Mucosa of gallbladder (tissue), 1 donor: ENCODE results near the gene RAPGEF1. TPM values are rescaled to one million over a fixed set of nuclear protein-coding genes. Genes with fewer than 3 reads are reported as not detected.

Experiments used
- DNase-seq: peaks from one replicate; pipeline ENCODE4 v3.0.0-alpha.2; 2020; ENCODE audit warnings: low spot score
- total RNA-seq: library from RNA; stranded (reverse); gene quantifications from one replicate; pipeline ENCODE4 v1.2.1, GENCODE V29; 2021
- donor health status: DM: no; HTN: no; CAD: no.

RAPGEF1 gene
- total RNA-seq, 1 donor from 2014 or later: 75.9 TPM

DNA sequence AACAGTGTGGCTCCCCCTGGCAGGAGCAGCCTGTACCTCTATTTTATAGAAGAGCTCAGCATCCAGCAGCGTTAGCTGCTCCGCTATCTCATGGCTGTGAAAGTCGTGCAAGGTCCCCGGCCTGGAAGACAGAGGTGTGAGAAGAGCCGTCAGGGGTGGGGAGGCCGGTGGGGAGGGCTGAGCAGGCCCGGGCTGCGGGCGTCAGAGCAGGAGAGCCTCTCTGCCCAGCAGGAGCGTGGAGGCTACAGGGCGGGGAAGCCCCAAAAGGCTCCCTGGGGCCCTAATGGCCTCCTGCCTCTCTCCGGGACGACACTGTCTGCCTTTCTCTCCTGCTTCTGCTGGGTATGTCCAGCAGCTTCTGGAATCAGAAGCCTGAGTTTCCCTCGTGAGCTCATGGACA, 152.0 kb downstream of the RAPGEF1 start:
- DNase-seq: no peak

DNA sequence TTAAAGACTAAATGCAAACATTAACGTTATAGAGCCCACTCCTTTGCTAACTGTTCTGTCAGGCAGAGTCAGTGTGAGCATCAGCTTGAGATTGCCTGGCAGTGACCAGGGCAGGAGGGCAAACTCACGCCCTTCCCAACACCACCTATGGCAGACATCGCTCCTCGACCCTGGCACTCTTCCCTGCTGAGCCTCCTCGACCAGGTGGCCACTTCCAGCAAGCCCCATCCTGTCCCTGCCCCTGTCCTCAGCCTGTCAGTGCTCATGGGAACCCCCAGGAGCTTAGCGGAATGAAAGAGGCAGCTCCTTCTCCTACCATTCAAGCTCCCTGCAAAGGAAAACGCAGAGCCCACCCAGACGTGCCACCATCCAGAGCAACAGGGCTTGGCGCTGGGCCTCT, 152.5 kb downstream of the RAPGEF1 start:
- no peak for DNase-seq

DNA sequence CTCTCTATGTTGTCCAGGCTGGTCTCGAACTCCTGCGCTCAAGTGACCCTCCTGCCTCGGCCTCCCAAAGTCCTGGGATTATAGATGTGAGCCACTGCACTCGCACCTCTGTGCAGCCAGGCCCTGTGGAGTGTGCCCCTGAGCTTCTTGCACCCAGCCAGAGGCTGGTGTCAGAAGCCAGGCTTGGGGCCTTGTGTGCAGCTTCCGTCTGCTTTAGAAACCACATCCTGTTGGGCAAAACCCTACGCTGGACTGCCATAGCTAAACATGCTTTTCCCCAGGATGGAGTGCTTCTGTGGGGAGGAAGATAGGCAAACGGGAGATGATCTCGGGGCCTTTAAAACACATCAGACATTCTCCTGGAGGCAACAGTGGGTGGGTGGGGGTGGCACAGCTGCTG, 154.5 kb downstream of the RAPGEF1 start:
- DNase-seq: no peak

DNA sequence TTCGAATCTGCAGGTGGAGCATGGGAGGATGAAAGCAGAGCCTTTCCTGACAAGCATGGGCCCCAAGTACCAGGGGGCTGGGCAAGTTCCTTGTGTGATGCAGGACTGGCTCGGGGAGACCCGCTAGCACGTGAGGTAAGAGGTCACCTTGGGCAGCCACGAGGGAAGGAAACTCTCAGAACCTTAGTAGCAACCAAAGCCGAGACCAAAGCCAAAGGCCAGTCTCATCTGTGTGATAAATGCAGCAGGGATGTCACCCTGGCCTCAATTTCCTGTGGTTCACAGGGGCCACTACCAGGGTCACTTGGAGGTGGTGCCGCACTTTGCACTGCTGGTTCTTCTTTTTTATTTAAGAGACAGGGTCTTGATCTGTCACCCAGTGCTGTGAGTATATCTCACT, 155.0 kb downstream of the RAPGEF1 start:
- no peak for DNase-seq

DNA sequence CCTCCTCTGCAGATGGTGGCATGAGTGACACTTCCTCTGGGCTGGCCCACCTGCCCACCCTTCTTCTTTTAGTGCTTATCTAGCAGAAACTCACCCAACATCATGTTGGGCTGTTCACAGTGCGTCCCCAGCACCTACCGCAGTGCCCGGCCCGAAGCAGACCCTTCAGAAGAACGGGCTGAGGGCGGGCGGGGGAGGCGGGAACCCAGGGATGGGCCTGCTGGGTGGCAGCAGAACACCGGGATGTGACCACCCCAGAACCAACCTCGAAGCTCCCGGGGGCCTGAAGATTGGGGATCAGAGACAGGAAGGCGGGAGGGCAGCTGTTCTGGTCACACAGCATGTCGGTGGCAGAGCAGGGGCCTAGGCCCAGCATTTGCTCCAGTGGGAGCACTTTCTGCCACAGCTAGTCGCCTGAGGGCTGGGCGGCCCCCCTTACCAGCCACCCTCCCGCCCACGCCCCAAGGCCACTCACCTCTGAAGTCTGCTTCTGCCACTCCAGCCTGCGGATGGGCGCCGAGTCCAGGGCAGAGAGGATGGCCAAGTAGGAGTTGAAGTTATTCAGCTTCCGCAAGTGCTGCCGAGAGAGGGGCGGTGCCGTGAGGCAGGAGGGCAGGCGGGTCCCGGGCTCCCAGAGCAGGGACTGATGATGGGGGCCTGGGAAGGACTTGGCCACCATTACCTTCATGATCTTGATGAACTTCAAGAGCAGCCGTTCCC, 155.9 kb downstream of the RAPGEF1 start:
- DNase-seq: no peak

DNA sequence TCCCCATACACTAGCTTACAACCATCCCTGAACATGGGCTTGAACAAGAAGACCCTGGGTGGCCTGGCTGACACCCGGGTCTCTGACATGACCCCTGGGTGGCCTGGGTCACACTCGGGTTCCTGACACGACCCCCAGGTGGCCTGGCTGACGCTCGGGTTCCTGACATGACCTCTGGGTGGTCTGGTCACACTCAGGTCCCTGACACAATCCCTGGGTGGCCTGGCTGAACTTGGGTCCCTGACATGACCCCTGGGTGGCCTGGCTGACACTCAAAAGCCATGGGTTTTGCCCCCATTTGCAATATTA, 156.6 kb downstream of the RAPGEF1 start:
- DNase-seq: no peak

DNA sequence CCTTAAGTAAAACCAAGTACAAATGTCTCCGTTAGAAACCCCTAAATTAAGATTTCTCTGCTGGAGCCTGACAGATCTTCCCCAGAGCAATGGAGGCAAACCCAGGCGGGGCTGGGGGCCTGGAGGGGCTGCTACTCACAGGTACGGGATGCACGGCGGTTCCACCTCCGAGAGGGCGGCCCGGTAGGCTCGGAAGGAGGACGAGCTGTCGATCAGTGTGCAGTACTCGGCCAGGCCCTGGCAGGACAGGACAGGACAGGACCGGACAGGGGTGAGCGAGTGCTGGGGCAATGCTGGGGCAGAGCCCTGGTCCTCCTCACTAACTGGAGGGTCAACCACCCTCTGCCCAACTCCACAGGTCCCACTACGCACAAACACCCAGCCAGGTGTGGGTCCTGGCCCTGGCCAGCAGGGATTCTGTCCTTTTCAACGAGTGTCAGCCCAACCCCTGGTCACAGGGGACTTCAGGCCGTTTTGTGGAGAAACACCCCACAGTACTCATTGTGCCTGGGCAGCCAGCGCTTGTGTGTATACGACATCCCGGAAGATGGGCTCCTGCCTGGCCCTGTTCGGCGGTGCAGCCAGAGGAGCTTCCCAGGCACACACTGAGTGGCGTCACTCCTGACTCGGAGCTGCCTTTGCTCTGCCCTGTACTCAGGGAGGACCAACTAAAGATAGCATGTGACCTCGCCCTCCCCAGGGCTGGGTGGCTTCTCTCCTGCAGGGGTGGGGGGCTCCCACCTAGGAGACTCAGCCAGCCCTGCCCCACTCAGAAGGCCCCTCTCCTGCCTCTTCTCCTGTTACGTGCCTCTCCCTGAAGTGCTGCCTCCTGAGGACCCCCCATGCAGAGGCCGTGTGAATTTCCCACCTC, 157.2 kb downstream of the RAPGEF1 start:
- no peak for DNase-seq

DNA sequence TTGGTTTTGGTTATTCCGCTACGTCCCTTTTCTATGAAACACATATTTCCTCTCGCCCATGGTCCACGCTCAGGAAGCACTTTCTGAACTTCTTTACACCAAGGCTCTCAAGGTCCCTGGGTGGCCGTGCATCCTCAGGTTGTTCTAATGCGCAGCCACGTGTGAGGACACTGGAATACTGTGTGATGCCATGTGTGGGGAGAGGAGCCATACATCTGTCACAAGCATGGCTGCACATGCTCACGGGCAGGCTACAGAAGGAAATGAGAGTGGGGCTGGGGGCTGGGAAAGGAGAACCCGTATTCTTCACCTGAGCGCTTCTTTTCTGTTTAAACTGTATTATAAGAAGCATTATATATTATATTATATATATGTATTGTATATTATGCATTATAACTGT, 157.8 kb downstream of the RAPGEF1 start:
- no peak for DNase-seq

DNA sequence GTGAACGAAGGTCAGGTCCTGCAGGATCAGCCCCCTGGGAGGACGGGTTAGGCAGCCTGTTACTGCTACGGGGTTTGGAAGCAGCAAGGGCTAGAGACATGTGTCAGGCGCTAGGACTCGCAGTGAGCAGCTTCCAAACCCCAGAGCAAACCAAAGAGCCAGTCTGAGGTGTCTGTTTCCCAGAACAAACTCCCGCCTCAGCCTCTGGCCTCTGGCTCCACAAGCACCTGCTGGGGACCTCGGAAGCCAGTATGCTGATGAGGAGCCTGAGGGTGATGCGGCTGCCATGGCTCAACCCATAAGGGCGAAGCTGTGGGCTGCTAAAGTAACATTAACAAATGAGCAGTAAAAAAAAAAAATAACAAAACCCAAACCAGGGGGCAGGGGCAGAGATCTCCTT, 159.5 kb downstream of the RAPGEF1 start:
- no peak for DNase-seq

DNA sequence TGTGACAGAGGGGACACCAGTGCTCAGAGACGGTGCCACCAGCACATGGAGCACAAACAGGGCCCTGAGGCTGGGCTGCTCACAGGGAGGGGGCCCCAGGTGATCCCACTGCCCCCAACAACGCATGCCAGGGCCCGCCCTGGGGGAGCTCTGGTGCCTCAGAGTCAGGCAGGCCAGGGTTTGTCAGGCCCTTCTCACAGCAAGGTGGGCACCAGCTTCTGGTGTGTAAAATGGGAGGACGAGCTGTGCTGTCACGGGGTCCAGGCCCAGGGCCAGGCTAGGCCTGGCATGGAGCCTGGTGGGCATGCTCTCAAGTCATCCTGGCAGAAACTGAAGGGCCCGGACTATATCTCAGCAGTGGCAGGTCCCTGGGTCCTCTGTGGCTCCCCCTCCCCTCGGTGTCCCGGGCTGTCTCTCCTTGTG, 160.1 kb downstream of the RAPGEF1 start:
- no peak for DNase-seq

DNA sequence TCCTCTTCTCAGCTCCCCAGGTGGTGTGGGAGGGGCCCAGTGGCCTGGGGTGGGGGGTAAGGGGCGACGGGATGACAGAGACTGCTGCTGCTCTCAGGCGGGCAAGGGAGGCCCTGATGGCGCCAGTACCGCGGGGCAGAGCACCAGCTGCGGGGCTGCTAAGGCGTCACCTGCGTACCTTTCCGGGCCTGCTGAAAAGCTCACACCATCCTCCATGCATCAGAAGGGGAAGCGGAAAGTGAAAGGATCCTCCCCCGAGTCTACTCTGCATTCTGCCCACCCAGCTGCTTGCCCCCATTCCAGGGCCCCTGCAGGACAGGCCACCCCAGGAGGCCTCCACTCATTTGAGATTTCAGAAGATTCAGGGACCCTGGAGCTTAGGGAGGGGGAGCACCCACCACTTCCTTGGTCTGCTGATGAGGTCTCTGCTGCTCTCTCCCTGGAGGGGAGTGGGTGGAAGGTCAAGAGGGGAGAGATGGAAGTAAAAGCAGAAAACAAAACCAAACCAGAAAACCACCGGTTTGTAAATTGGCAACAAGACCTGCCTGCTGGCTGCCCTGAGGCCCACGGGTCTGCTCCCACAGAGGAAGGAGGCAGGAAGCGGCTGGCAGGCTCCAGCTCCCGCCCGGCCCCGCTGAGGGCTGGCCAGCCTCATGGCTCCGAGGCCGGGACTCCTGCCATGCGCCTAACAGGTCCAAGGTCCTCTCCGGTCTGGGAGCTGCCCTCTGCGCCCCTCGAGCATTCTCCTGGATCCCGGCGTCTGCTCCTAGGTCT, 161.0 kb downstream of the RAPGEF1 start:
- DNase-seq: no peak

DNA sequence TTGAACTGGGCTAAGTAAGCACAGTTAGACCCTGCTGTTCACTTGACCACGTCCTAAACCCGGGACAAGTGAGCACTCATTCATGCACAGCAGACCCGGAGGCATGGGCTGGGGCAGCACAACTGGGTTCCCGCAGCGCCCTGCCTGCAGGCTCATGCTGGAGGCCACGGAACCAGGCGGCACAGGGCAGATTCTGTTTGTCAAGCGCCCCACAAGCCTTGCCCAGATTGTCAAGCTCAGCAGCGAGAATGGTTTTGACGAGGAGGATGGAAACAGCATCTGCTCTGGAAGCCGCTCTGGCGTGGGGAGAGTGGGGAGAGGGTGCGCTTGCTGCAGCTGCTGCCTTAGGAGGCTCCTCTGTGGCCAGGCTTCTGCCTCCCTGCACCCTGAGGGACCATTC, 161.9 kb downstream of the RAPGEF1 start:
- DNase-seq: no peak

DNA sequence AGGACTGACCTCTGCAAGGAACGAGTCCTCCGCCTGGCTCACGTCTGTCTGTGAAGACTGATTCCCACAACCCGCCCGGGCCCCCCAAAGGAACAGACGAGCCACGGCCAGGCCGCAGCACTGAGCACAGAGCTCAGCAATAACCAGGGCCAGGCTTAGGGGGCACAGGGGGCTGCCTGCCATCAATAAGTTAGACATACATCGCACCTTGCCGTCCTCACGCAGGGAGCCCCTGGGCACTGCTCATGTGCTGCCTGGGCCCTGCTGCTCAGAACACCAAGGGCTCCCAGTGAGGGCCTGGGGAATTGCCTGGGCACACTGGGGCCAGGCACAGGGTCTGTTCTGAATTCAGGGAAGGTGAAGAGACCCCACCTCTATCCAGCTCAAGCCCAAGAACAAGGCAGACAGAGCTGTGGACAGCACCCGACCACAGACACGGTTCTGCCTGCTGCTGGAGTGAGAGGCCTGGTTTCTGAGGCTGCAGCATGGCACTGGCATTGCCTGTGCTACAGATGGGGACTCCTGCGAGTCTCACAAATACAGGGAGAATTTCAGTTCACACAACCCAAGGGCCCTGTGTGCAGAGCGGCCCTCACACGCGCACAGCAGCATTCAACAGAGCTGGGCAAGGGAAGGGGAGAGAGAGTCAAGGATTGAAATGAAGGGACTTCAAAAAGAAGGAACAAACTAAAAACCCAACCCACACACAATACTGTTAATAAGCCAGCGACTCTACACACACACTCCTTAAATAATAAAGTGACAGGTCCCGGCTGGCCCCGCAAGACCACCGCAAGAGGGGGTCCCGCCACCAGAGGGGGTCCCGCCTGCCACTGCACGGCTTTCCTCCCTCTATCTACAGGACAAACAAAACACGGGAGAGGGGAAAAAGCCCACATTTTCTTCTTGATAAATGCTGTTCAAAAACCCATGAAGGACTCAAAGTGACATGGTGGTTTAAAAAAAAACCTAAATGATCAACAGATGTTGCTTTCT, 162.6 kb downstream of the RAPGEF1 start:
- DNase-seq: no peak

DNA sequence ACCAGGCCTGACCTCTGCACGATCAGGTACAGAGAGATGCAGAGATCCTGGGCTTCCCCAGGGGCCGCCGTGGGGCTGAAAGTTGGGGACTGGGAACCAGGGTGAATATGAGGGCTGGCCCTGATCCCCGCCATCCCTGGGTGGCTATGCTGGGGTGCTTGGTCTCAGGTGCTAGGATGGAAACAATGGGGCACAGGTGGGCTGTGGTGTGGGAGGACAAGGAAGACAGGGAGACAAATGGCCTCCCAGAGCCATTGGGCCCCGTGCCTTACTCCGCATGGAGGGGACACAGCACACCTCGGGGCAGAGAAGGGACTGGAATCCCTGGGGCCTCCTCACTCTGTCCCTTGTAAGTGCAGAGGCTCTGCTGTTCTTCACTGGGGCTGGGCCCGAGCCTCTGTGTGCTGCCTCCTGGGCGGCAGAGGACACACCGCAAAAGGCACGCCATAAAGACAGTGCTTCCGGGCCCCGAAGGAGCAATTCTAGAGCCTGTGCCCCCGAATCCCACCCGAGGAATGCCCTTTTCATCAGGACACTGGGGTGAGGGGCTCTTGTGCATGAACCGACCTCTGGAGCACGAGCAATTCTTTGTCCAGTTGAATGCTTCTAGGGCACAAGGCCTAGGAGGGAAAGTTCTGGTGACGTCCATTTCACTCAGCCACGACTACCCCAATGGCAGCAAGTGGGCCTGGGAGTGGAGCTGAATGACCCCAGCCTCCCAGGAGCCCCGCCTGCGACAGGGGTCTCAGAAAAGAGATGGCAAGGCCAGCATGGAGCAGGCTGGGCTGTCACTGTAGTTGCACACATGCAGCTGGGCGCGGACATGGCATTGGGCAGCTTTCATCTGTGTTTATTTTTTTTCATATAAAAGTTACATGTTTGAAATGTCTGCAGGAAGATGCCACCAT, 163.7 kb downstream of the RAPGEF1 start:
- no peak for DNase-seq

DNA sequence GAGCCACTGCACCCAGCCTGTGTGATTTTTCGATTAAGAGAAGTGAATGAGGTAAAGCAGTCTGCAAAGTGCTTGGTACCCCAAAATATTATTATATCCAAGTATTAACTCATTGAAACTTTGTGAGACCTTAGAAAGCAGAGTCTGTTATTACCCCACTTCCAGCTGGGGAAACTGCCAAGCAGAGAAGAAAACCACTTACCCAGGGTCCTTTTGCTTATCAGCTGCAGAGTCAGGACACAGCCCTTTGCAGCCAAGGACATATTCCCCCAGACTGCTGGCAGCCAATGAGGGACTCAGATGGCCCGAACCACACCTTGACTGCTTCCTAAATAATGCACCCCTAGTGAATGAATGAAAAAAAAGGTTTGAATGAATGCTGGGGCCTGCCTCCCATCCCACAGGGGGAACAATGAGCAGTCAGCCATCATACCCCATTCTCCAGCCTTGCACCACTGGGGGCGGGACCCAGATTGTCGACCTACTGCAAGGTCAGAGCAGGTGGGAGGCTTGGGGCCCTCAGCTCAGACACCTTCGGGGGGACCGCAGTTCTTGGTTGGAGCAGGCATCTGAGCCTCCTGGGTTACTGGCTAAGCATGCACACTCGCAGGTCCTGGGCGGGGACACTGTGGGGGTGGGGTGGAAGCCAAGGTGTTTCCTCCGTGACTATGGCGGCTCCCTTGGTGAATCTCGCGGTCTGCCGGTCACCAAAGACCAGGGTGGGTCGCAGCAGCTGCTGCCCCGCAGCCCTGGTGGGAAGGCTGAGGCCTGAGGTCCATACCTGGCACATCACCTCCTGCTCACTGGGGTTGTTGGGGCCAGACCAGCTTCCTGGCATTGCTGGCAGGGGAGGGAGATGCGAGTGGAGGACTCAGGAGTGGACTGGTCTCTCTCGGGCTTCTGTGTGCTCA, 164.9 kb downstream of the RAPGEF1 start:
- DNase-seq: no peak

DNA sequence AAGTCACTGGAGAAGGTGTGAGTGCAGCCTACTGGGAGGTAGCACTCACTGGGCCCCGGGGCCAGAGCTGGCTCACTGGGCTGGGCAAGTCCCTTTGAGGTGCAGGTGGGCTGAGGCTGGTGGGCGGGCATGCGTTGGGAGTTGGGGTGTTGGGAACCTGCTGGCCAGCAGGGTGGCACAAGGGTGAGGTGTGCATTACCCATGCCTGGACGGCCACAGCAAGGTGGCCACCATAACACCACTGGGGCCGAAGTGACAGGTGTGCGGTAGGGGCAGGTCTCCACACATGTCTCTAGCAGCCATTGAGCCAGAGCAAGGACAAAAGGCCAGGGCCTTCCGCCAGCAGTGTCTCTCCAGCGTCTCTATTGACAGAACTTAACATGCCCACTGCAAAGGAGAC, 172.0 kb downstream of the RAPGEF1 start:
- no peak for DNase-seq

DNA sequence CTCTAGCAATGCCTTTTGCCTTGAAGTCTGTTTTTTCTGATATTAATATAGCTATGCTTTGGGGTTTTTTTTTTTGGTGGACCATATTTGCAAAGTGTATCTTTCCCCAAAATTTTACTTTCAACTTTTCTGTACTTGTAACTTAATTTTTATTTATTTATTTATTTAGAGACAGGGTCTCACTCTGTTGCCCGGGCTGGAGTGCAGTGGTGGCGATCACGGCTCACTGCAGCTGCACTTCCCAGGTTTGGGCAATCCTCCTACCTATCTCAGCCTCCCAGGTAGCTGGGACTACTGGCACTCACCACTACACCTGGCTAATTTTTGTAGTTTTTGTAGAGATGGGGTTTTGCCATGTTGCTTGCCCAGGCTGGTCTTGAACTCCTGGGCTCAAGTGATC, 173.7 kb downstream of the RAPGEF1 start:
- no peak for DNase-seq

DNA sequence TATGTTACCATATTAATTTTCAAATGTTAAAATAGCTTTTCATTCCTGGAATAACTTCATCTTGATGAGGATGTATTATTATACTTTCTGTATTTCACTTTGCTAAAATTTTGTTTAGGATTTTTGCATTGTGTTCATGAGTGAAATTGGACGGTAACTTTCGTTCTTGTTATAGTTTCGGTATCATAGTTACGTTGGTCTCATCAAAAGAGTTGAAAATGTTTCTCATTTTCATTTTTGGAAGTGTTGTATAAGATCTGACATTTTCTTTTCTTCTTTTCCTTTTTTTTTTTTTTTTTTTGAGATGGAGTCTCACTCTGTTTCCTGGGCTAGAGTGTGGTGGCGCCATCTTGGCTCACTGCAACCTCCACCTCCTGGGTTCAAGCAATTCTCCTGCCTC, 174.5 kb downstream of the RAPGEF1 start:
- no peak for DNase-seq
